NCI-H2081 (cell line): ENCODE results near the gene HYAL1.

Experiments used
- DNase-seq, 2 experiments: peaks; one replicate each; lab custom pipeline; 2025; lab: John Stamatoyannopoulos, UW

HYAL1 gene

GRCh38 chr3:50334339-50335075 lies 31.1 kb upstream of the HYAL1 start:
- no peak for DNase-seq

- DNase-seq: no peak
Observed at GRCh38 chr3:50333744-50334328, 30.5 kb upstream of the HYAL1 start.

GRCh38 chr3:50331364-50331907 lies 28.1 kb upstream of the HYAL1 start:
- DNase-seq: no peak

GRCh38 chr3:50330330-50330729 lies 27.0 kb upstream of the HYAL1 start:
- no peak for DNase-seq

- peak; percentile 93 to 94 for DNase-seq
Observed at GRCh38 chr3:50327943-50328691, 24.7 kb upstream of the HYAL1 start, which contains the start of gene TUSC2. Gene TUSC2 (minus strand): TSS chr3:50328223. CDS start chr3:50328099, 124 bp downstream.

GRCh38 chr3:50327129-50327528 lies 23.8 kb upstream of the HYAL1 start:
- DNase-seq: no peak

GRCh38 chr3:50326182-50326541 lies 22.8 kb upstream of the HYAL1 start:
- DNase-seq: no peak

GRCh38 chr3:50325497-50326181 lies 22.3 kb upstream of the HYAL1 start:
- no peak for DNase-seq

- no peak for DNase-seq
Observed at GRCh38 chr3:50325113-50325480, 21.7 kb upstream of the HYAL1 start.

- DNase-seq: peak; percentile 65 to 74
Observed at GRCh38 chr3:50324351-50325112, 21.2 kb upstream of the HYAL1 start.

GRCh38 chr3:50323614-50324199 lies 20.3 kb upstream of the HYAL1 start:
- no peak for DNase-seq

GRCh38 chr3:50323092-50323600 lies 19.8 kb upstream of the HYAL1 start:
- DNase-seq: no peak

- DNase-seq: peak; percentile 23 to 51
Observed at GRCh38 chr3:50322386-50323091, 19.2 kb upstream of the HYAL1 start, which contains the start of gene HYAL2. Gene HYAL2 (minus strand): TSS chr3:50322745. CDS start chr3:50320489, 2,256 bp downstream.

GRCh38 chr3:50322115-50322385 lies 18.7 kb upstream of the HYAL1 start:
- no peak for DNase-seq

GRCh38 chr3:50321336-50322114 lies 18.2 kb upstream of the HYAL1 start:
- DNase-seq: peak; percentile 69 to 71

GRCh38 chr3:50320853-50321335 lies 17.5 kb upstream of the HYAL1 start:
- peak; percentile 54 to 60 for DNase-seq

- DNase-seq: no peak
Observed at GRCh38 chr3:50319894-50320625, 16.7 kb upstream of the HYAL1 start.

- DNase-seq: no peak
Observed at GRCh38 chr3:50319181-50319893, 16.0 kb upstream of the HYAL1 start.
